Activated CD4-positive, alpha-beta T cell treated with anti-CD3 and anti-CD28 coated beads, Interleukin-2, amount 10 ng/mL, durations not matched to agents 7 days and 5 days (primary cell): ENCODE results near the gene MYO1E. TPM values are rescaled to one million over a fixed set of nuclear protein-coding genes. Genes with fewer than 3 reads are reported as not detected.

Source experiments
- microRNA-seq: library from miRNA; unstranded; fragments of <30 nt; microRNA quantifications from one replicate; pipeline ENCODE4 v1.2.0, GENCODE V29; 2021; ENCODE audit warnings: borderline microRNAs expressed, borderline replicate concordance
- total RNA-seq, 2 experiments: library from RNA; stranded (reverse); gene quantifications; one replicate each; pipeline ENCODE4 v1.2.3, GENCODE V29; 2021

The MYO1E gene
- total RNA-seq, 2 experiments from 2014 or later, result 12.9 to 14.0 TPM

Small RNA genes lying within 50 kb of the gene (microRNA-seq; reads per million reads assigned to microRNA genes)
- not detected for gene MIR2116

Other genes starting within 250 kb of the MYO1E start
- gene LDHAL6B, start 166.0 kb downstream of the MYO1E start, total RNA-seq, result not detected
- gene FAM81A, start 65.3 kb upstream of the MYO1E start, total RNA-seq, result under 1 TPM; 0.57 to 0.73 TPM
- gene GCNT3, start 238.9 kb upstream of the MYO1E start, total RNA-seq, result not detected